ENCODE data around the gene CLDN3. TPM values are rescaled to one million over a fixed set of nuclear protein-coding genes. Genes with fewer than 3 reads are reported as not detected.

CLDN3 gene
- total and polyA plus RNA-seq, 11 donors: 0.10 TPM; not detected in 10

DNA sequence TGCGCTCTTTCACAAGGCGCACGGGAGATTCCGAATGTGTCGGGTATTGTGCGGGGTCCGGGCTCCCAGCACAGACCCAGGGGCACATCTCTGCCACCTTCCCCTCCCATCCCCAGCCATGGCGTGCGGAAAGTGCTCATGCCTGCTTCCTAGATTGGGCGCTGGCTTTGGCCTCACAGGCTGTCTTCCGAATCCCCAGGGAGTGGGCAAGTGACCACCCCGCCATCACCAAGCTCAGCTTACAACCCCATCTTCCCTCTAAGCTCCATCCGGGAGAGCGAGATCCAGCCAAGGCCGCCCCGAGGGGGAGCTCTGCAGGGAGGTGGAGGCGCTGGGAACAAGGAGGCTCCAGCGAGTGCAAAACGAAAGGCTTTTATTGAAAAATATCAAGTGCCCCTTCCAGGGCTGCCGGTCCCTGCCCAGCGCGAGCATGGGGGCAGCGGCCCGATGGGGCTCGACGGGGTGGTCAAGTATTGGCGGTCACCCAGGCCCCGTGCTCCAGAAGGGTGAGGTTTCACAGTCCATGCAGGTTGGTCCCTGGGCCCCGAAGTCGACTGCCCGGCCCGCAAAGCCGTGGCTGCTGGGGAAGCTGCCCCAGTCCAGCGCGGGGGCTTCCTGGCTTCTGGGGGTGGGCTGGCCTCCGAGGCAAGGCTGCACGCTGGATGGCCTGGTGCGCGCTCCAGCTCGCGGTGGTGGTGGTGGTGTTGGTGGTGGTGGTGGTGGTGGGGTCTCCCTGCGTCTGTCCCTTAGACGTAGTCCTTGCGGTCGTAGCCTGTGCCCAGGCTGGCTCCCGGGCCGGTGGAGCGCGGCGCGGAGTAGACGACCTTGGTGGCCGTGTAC is 1.2 kb downstream of the CLDN3 start:
- TF ChIP-seq POLR2A (IDR thresholded peaks at IDR 0.05) (no peak), CTCF (IDR thresholded peaks at IDR 0.05) (no peak)
- no peak for DNase-seq
- no peak for ATAC-seq
- Histone ChIP-seq H3K4me3 (peak overlapping the region in 1 of 12 donors; percentile 16), H3K27me3 (peaks cover 22 to 63% (median 44%) of the 10 kb centered on the region in 9 donors), H3K4me1 (peaks cover 0 to 21% (median 1%) of the 10 kb centered on the region in 12 donors), H3K36me3 (no peaks in the 10 kb centered on the region), H3K9me3 (no peaks in the 10 kb centered on the region), H3K27ac (no peak overlapping the region)
- WGBS, 4 donors: 22 to 52% (median 28%) methylated on average over 29 to 53 of the region's 53 CpGs
- intact Hi-C loops (cut with DNase I): no loop called here

DNA sequence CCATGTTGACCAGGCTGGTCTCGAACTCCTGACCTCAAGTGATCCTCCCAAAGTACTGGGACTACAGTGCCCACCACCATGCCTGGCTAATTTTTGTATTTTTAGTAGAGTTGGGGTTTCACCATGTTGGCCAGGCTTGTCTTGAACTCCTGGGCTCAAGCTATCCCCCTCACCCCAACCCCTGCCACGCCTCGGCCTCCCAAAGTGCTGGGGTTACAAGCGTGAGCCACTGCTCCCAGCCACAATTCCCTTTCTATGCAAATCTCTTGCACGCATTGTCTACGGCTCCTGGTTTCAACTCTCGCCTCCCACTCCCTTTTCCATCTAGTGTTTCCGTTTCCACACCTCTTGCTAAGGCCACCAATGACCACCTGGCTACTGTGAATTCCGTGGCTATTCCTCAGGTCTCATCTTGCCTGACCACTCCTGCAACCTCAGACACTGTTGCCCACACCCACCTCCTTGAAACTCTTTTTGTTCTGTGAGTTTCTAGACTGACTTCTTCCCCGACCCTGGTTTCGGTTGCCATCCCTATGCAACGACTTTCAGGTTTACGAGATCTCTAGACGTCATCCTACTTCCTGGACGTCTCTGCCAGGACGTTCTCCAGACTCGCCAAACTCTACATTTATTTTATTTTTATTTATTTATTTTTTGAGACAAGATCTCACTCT is 3.4 kb downstream of the CLDN3 start:
- H3K4me3 ChIP-seq: no peak overlapping the region
- H3K4me1 ChIP-seq: peaks cover 0 to 21% (median 1%) of the 10 kb centered on the region in 12 donors
- peaks cover 22 to 49% (median 34%) of the 10 kb centered on the region in 9 donors for H3K27me3 ChIP-seq
- ATAC-seq (no peak), DNase-seq (no peak)
- no peaks in the 10 kb centered on the region for H3K36me3 ChIP-seq
- TF ChIP-seq CTCF (IDR thresholded peaks at IDR 0.05) (no peak), POLR2A (IDR thresholded peaks at IDR 0.05) (no peak)
- H3K27ac ChIP-seq: no peak overlapping the region
- no peaks in the 10 kb centered on the region for H3K9me3 ChIP-seq
- intact Hi-C loops (cut with DNase I): no loop called here
- WGBS, 4 donors: 79 to 86% (median 84%) methylated on average over 17 of the region's 17 CpGs

GRCh38 chr7:73762659-73762999 is 7.4 kb downstream of the CLDN3 start:
- Histone ChIP-seq H3K4me1 (no peaks in the 10 kb centered on the region), H3K9me3 (no peaks in the 10 kb centered on the region), H3K4me3 (no peak overlapping the region), H3K27me3 (peaks cover 0 to 10% (median 0%) of the 10 kb centered on the region in 9 donors), H3K27ac (no peak overlapping the region), H3K36me3 (no peaks in the 10 kb centered on the region)
- no peak for ATAC-seq
- 59 to 72% (median 64%) methylated on average over 1 of the region's 1 CpG for WGBS, 4 donors
- no peak for TF ChIP-seq CTCF (IDR thresholded peaks at IDR 0.05)
- no peak for TF ChIP-seq POLR2A (IDR thresholded peaks at IDR 0.05)
- intact Hi-C loops (cut with DNase I): no loop called here
- no peak for DNase-seq

DNA sequence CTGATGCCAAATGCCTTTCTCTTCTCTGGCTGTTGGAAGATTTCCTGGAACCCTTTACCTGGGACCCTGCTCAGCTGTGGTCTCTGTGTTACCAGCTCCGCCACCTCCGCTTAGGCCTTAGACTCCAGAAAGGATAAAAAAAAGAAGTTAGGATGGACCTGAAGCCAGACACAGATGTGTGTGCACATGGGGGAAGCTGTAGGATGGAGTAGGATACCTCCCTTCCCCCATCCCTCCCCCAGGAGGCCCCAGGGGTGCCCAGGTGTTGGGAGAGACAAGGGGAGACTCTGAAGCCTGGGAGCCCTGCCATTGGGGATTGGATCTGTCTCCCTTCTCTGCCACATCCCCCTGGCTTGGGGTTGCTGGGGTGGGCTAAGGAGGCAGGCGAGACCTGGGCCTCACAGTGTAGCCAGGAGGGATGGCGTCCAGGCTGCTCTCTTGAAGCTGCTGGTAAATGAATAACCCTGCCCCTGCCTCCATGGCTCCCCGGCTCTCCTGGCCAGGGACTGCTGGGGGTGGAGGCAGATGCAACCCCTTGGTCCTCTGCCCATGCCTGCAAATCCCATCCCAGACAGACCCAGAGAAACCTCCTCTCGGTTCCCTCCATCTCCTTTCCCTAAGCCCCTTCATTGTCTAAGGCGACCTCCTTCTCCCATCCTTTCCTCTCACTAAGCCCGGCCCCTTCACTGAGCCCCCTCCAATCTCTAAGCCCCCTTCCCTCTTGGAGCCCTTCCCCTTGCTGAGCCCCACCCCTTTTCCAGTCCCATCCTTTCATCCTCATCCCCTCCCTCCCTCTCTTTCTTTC is 8.0 kb downstream of the CLDN3 start:
- DNase-seq: peak in 1 of 5 donors; percentile 28
- no peak for TF ChIP-seq CTCF (IDR thresholded peaks at IDR 0.05)
- no peak for TF ChIP-seq POLR2A (IDR thresholded peaks at IDR 0.05)
- no peak overlapping the region for H3K4me3 ChIP-seq
- peaks cover 0 to 6% (median 0%) of the 10 kb centered on the region in 9 donors for H3K27me3 ChIP-seq
- H3K36me3 ChIP-seq: no peaks in the 10 kb centered on the region
- 50 to 56% (median 54%) methylated on average over 8 of the region's 8 CpGs for WGBS, 4 donors
- H3K9me3 ChIP-seq: no peaks in the 10 kb centered on the region
- H3K4me1 ChIP-seq: no peaks in the 10 kb centered on the region
- intact Hi-C loops (cut with DNase I): no loop called here
- ATAC-seq: no peak
- no peak overlapping the region for H3K27ac ChIP-seq

All from heart left ventricle (tissue), 16 donors.